Subcutaneous adipose tissue (tissue), 4 donors: ENCODE measurements around the gene ARL6IP5. TPM values are rescaled to one million over a fixed set of nuclear protein-coding genes. Genes with fewer than 3 reads are reported as not detected.

Experiments used
- total RNA-seq, 4 donors: library from RNA; depleted of rRNA; stranded (reverse); fragments of >200 nt; gene quantifications; one replicate each; pipeline ENCODE4 v1.1.0, GENCODE V29; 2016
- TF ChIP-seq, protein P1 (sequence below): fragments of 450-650 bp; IDR thresholded peaks from one replicate; pipeline ENCODE4 v1.5.1; 2016; ENCODE audit warnings: low read depth, mild to moderate bottlenecking, control low read depth, antibody characterized with exemption, moderate library complexity

ARL6IP5 gene
- total RNA-seq, 4 donors from 2014 or later = 162 to 329 (median 264) TPM

DNA sequence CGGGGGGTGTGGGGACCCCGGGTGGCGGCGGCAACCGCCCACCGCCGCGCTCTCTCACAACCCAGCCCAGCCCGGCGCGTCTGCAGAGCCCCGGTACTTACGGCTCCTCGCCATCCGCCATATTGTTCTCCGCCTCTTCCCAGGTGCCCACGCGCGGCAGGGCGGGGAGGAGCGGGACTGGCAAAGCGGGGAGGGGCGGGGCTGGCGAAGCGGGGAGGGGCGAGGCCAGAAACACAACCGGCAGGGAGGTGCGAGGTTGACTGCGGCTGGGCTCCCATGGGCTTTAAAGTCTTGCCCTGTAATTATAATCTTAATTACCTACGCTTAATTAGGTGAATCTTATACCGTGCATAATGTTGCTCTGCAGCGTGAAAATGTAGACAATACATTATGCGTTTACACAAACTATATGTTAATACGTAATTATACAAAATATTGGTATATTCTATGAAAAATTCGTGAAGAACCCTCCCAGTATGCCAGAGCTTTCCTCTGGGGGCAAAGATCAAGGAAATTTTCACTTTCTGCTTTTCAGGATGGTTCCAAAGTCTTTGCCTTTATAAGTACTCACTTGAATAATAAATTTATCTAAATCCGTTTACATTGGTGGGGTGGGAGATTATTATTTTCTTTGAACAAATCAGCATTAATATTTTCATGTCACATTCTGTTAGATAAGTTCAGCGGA, 4.4 kb upstream of the ARL6IP5 start, which contains the start of gene UBA3:
Gene UBA3, minus strand, starts transcription at position 133 of the 688 bp plus-strand sequence. Its CDS starts 12 bp downstream, at position 121.
- TF ChIP-seq, protein P1, sequence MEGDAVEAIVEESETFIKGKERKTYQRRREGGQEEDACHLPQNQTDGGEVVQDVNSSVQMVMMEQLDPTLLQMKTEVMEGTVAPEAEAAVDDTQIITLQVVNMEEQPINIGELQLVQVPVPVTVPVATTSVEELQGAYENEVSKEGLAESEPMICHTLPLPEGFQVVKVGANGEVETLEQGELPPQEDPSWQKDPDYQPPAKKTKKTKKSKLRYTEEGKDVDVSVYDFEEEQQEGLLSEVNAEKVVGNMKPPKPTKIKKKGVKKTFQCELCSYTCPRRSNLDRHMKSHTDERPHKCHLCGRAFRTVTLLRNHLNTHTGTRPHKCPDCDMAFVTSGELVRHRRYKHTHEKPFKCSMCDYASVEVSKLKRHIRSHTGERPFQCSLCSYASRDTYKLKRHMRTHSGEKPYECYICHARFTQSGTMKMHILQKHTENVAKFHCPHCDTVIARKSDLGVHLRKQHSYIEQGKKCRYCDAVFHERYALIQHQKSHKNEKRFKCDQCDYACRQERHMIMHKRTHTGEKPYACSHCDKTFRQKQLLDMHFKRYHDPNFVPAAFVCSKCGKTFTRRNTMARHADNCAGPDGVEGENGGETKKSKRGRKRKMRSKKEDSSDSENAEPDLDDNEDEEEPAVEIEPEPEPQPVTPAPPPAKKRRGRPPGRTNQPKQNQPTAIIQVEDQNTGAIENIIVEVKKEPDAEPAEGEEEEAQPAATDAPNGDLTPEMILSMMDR = no peak

DNA sequence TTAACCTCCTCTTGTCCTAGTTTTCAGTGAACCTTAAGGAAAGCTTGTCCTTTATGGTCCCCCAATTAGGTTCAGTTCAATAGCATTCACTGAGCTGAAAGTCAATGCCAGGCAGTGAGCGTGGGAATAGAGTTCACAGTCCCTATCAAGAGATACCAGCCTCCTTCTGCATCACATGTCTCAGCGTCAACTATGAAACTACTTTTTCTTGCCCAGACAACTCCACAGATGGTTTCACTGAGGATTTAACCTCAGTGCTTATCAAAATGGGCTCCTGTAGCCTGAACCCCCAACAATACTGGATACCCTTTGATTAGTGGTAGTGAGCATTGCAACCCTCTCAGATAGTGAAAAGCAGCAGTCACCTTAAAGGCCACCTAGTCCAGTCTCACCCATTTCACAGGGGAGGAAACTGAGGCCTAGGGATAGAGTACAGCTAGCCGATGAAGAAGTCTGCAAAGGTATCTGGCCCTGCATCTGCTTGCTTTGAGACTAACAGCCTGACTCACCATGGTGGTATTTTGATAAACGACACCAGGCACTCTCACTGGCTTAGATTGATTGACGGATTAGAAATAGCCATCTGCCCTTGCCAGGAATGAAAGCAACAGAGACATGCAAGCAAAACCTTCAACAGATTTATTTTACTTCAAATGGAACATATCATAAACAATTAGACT, 3.0 kb upstream of the ARL6IP5 start:
- TF ChIP-seq, protein P1 = no peak

DNA sequence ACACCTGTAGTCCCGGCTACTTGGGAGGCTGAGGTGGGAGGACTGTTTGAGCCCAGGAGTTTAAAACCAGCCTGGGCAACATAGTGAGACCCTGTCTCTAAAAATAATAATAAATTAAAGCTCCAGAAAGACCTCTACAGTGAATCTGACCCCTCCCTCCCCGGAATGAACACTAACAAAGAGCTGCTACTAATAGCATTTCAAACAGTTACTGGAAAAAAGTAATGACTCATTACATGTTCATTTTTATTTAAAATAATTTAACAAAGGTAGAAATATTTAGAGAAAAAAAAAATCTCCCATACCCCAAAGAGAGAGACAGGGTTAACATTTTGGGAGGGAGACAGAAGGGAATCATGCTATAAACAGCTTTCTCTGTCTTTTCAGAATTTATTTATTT, 2.4 kb upstream of the ARL6IP5 start:
- TF ChIP-seq, protein P1 = no peak

DNA sequence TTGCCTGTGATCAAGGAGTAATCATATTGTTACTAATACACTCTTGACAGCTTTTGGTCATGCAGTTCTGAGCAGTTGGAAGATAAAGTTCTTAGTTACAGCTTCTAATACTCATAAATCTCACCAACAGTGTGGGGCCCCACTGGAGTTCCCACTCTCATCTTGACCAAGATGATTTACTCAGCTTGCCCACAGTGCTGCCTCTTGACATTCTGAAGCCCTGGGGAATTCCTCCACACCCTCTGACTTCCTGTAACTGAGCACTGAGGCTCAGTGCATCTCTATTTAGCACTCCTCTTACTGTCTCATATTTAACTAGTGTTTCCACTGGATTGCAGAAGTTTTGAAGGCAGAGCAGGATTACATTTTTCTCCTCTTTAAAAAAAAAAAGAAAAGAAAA, 1.9 kb upstream of the ARL6IP5 start:
- TF ChIP-seq, protein P1 = no peak

DNA sequence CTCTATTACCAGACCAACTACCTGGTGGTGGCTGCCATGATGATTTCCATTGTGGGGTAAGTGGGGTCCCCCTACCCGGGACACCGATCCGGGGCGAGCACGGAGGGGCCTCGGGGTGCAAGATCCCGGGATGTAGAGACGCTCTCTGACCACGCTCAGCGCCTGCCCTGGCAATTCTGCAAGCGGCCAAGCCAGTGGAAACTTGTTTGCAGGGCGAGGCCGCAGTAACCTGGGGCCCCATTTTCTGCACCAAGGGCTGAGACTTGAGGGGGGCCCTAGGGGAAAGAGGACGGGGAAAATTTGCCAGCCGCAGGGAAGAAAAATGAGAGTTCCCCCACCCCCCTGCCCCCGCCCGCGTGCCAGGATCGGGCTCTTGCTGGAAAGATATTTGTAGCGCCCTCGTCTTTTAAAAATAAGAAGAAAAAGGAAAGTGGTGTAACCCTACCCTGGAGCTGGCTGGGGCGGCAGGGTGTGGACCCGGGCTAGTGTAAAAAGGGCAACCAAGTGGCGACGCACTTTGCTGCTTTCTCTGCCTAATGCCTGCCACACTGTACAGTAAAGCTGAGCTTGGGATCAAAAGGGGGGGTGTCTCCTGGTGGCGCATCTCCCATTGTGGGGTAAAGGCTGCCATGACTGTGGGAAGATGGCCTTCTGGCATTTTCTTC, 563 bp downstream of the ARL6IP5 start:
- TF ChIP-seq, protein P1 = no peak

DNA sequence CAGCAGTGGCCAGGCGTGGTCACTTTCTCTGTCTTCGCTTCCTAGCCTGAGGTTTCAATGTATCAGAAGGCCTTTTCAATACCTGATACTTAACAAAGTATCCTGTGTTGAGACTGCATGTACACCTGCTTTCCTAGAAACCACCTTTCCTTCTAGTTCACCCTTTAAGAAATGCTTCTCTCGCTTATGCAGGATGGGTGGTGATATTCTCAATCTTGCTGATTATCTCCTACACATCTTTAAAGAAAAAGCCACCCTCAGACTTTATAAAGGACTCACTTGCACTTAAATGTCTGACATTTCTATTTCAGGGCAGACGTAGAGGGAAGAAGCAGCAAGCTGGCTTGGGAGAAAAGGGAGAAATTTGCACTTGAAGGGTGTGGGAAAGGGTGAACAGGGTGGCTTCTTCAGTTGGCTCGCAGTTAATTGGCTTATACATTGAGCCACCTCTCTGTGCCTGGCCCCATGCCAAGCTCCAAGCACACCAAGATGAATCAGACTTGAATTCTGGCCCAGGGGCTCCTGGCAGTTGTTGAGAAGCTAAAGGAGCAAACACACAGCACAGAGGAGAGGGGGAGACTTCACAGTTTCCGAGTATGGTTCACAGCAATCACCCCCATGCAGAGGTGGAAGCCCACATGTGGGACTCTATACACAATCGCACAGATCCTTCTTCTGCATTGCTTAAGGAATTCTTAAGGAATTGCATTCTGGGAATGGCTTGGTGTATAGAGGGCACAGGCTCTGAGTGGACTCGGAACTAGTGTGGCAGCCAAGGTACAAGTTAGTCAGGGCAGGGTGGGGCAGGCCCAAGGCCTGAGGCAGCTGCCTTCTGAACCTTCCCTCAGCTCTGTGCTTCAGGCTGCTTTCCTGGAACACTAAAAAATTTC, 1.3 kb downstream of the ARL6IP5 start:
- TF ChIP-seq, protein P1 = no peak
